ENCODE results near the gene PEX11B.

The PEX11B gene

GRCh38 chr1:145871994-145872924 is 46.3 kb downstream of the PEX11B start:
- peak; percentile 31 for DNase-seq (ENCODE audit: low read depth, low spot score)

GRCh38 chr1:145868232-145868631 is 50.3 kb downstream of the PEX11B start:
- DNase-seq (ENCODE audit: low read depth, low spot score), result no peak

- DNase-seq (ENCODE audit: low read depth, low spot score), result no peak
Measured at GRCh38 chr1:145863282-145864018, 55.1 kb downstream of the PEX11B start.
